HEK293 (cell line): ENCODE data around the gene TMF1.

ENCODE experiments used
- CTCF ChIA-PET: fragments of 350-600 bp; formaldehyde crosslinking; extraction: SDS; loops from one replicate; lab custom pipeline; 2021; ENCODE audit warnings: antibody characterized with exemption; lab: Yijun Ruan, JAX
- POLR2A ChIA-PET: fragments of 300-600 bp; formaldehyde crosslinking; extraction: SDS; loops from one replicate; lab custom pipeline; 2020; ENCODE audit warnings: antibody characterized with exemption, inconsistent platforms; lab: Yijun Ruan, JAX
- H3K27ac ChIP-seq: fragments of 200-500 bp; sonication (Bioruptor generic); 2 replicates; pipeline ENCODE4 v1.5.1; 2014; ENCODE audit warnings: low read depth, low read length, control low read depth, inconsistent platforms; ENCODE audit errors: extremely low read depth
- H3K36me3 ChIP-seq, 2 experiments: fragments of 200-500 bp in 1 of 2; sonication (Bioruptor generic) in 1 of 2; 1 replicate in 1 of 2; 2 replicates in 1 of 2; pipeline ENCODE4 v1.5.1; 2014 to 2017; ENCODE audit warnings: inconsistent platforms in 2 of 2, low read length in 2 of 2; ENCODE audit not compliant: control insufficient read depth in 2 of 2, insufficient read depth in 1 of 2
- H3K4me1 ChIP-seq: fragments of 200-500 bp; sonication (Bioruptor generic); 2 replicates; pipeline ENCODE4 v1.5.1; 2014; ENCODE audit warnings: mild to moderate bottlenecking, low read length, inconsistent platforms; ENCODE audit not compliant: control insufficient read depth, insufficient read depth
- H3K4me3 ChIP-seq: 2 replicates; pipeline ENCODE4 v1.5.1; 2011; ENCODE audit warnings: low read depth, mild to moderate bottlenecking, control low read depth, low read length, moderate library complexity
- H3K9me3 ChIP-seq: fragments of 200-500 bp; sonication (Bioruptor generic); 2 replicates; pipeline ENCODE4 v1.5.1; 2014; ENCODE audit warnings: low read depth, low read length, inconsistent platforms; ENCODE audit not compliant: control insufficient read depth, insufficient read depth
- KLF16 ChIP-seq: fragments of 450-650 bp; formaldehyde crosslinking; IDR thresholded peaks from 2 replicates; pipeline ENCODE4 v1.5.1; 2017; ENCODE audit warnings: missing biosample characterization, missing genetic modification characterization
- SALL2 ChIP-seq: fragments of 450-650 bp; formaldehyde crosslinking; IDR thresholded peaks from 2 replicates; pipeline ENCODE4 v1.5.0; 2017; ENCODE audit warnings: missing biosample characterization, mild to moderate bottlenecking, missing genetic modification characterization, borderline replicate concordance
- TRIM28 ChIP-seq: IDR thresholded peaks from 2 replicates; pipeline ENCODE4 v1.6.1; 2011; ENCODE audit warnings: low read length, control low read depth, borderline replicate concordance
- ZBTB1 ChIP-seq: fragments of 450-650 bp; formaldehyde crosslinking; IDR thresholded peaks from 2 replicates; pipeline ENCODE4 v1.5.1; 2016; ENCODE audit warnings: missing biosample characterization, missing genetic modification characterization
- ZFP69B ChIP-seq: fragments of 450-650 bp; formaldehyde crosslinking; IDR thresholded peaks from 2 replicates; pipeline ENCODE4 v1.5.1; 2016; ENCODE audit warnings: missing biosample characterization, missing genetic modification characterization
- ZIC2 ChIP-seq: fragments of 450-650 bp; formaldehyde crosslinking; IDR thresholded peaks from 2 replicates; pipeline ENCODE4 v1.5.1; 2016; ENCODE audit warnings: missing biosample characterization, missing genetic modification characterization
- ZNF138 ChIP-seq: fragments of 450-650 bp; formaldehyde crosslinking; IDR thresholded peaks from 2 replicates; pipeline ENCODE4 v1.5.1; 2016; ENCODE audit warnings: missing biosample characterization, missing genetic modification characterization, borderline replicate concordance
- ZNF248 ChIP-seq: fragments of 450-650 bp; formaldehyde crosslinking; IDR thresholded peaks from 2 replicates; pipeline ENCODE4 v1.5.1; 2017; ENCODE audit warnings: missing biosample characterization, missing genetic modification characterization
- ZNF394 ChIP-seq: fragments of 450-650 bp; formaldehyde crosslinking; IDR thresholded peaks from 2 replicates; pipeline ENCODE4 v1.5.1; 2016; ENCODE audit warnings: missing biosample characterization, missing genetic modification characterization, mild to moderate bottlenecking, moderate library complexity, borderline replicate concordance
- ZNF510 ChIP-seq: fragments of 450-650 bp; formaldehyde crosslinking; IDR thresholded peaks from 2 replicates; pipeline ENCODE4 v1.5.1; 2018; ENCODE audit warnings: mild to moderate bottlenecking, missing genetic modification characterization, missing biosample characterization; ENCODE audit not compliant: insufficient replicate concordance
- ZNF529 ChIP-seq: fragments of 450-650 bp; formaldehyde crosslinking; IDR thresholded peaks from 2 replicates; pipeline ENCODE4 v1.5.1; 2017; ENCODE audit warnings: missing genetic modification characterization, missing biosample characterization; ENCODE audit not compliant: insufficient replicate concordance
- ZNF791 ChIP-seq: fragments of 450-650 bp; formaldehyde crosslinking; IDR thresholded peaks from 2 replicates; pipeline ENCODE4 v1.5.1; 2016; ENCODE audit warnings: missing biosample characterization, missing genetic modification characterization
- ZSCAN5A ChIP-seq: fragments of 450-650 bp; formaldehyde crosslinking; IDR thresholded peaks from 2 replicates; pipeline ENCODE4 v1.5.1; 2016; ENCODE audit warnings: missing biosample characterization, missing genetic modification characterization
- TF ChIP-seq, protein P1 (sequence below): fragments of 450-650 bp; IDR thresholded peaks from 2 replicates; pipeline ENCODE4 v1.5.1; 2018; ENCODE audit warnings: missing biosample characterization, mild to moderate bottlenecking, missing genetic modification characterization
- TF ChIP-seq, protein P2 (sequence below): fragments of 450-650 bp; formaldehyde crosslinking; IDR thresholded peaks from 2 replicates; pipeline ENCODE4 v1.5.0; 2017; ENCODE audit warnings: missing biosample characterization, missing genetic modification characterization, borderline replicate concordance
- TF ChIP-seq, protein P3 (sequence below): fragments of 450-650 bp; formaldehyde crosslinking; IDR thresholded peaks from 2 replicates; pipeline ENCODE4 v1.5.1; 2017; ENCODE audit warnings: missing biosample characterization, missing genetic modification characterization
- TF ChIP-seq, protein P4 (sequence below): fragments of 450-650 bp; formaldehyde crosslinking; conservative IDR thresholded peaks from 2 replicates; pipeline ENCODE4 v1.5.1; 2016; ENCODE audit warnings: low read depth, missing biosample characterization, missing genetic modification characterization

TMF1 gene

DNA sequence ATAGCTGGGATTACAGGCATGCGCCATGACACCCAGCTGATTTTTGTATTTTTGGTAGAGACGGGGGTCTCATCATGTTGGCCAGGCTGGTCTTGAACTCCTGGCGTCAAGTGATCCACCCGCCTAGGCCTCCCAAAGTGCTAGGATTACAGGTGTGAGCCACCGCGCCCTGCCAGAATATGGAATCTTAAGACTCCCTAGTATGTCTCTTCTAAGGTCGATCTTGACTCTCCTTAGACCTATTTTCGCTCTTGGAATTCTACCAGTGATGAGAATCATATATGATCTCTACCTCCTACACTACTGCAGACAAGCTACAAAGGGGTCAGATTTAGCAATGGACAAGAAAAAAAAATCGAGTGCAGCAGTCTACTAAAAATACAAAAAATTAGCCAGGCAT, 19.4 kb downstream of the TMF1 start:
- POLR2A ChIA-PET = no interaction called here
- CTCF ChIA-PET = no interaction called here
- H3K4me1 ChIP-seq = no peaks in the 10 kb centered on the region
- TF ChIP-seq SALL2 (tag by site-specific recombination) (no peak), ZNF529 (no peak), ZNF510 (tag by site-specific recombination) (no peak), ZBTB1 (tag by site-specific recombination) (no peak), ZNF248 (no peak), ZSCAN5A (no peak), ZIC2 (tag by site-specific recombination) (no peak), TRIM28 (no peak), KLF16 (tag by site-specific recombination) (no peak), ZFP69B (tag by site-specific recombination) (no peak), ZNF394 (tag by site-specific recombination) (no peak), ZNF138 (no peak), ZNF791 (tag by site-specific recombination) (no peak)
- TF ChIP-seq, protein P1, sequence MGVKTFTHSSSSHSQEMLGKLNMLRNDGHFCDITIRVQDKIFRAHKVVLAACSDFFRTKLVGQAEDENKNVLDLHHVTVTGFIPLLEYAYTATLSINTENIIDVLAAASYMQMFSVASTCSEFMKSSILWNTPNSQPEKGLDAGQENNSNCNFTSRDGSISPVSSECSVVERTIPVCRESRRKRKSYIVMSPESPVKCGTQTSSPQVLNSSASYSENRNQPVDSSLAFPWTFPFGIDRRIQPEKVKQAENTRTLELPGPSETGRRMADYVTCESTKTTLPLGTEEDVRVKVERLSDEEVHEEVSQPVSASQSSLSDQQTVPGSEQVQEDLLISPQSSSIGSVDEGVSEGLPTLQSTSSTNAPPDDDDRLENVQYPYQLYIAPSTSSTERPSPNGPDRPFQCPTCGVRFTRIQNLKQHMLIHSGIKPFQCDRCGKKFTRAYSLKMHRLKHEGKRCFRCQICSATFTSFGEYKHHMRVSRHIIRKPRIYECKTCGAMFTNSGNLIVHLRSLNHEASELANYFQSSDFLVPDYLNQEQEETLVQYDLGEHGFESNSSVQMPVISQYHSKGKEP (tag by site-specific recombination) = no peak
- TF ChIP-seq, protein P2, sequence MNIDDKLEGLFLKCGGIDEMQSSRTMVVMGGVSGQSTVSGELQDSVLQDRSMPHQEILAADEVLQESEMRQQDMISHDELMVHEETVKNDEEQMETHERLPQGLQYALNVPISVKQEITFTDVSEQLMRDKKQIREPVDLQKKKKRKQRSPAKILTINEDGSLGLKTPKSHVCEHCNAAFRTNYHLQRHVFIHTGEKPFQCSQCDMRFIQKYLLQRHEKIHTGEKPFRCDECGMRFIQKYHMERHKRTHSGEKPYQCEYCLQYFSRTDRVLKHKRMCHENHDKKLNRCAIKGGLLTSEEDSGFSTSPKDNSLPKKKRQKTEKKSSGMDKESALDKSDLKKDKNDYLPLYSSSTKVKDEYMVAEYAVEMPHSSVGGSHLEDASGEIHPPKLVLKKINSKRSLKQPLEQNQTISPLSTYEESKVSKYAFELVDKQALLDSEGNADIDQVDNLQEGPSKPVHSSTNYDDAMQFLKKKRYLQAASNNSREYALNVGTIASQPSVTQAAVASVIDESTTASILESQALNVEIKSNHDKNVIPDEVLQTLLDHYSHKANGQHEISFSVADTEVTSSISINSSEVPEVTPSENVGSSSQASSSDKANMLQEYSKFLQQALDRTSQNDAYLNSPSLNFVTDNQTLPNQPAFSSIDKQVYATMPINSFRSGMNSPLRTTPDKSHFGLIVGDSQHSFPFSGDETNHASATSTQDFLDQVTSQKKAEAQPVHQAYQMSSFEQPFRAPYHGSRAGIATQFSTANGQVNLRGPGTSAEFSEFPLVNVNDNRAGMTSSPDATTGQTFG (tag by site-specific recombination) = no peak
- TF ChIP-seq, protein P3, sequence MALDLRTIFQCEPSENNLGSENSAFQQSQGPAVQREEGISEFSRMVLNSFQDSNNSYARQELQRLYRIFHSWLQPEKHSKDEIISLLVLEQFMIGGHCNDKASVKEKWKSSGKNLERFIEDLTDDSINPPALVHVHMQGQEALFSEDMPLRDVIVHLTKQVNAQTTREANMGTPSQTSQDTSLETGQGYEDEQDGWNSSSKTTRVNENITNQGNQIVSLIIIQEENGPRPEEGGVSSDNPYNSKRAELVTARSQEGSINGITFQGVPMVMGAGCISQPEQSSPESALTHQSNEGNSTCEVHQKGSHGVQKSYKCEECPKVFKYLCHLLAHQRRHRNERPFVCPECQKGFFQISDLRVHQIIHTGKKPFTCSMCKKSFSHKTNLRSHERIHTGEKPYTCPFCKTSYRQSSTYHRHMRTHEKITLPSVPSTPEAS (tag by site-specific recombination) = no peak
- TF ChIP-seq, protein P4, sequence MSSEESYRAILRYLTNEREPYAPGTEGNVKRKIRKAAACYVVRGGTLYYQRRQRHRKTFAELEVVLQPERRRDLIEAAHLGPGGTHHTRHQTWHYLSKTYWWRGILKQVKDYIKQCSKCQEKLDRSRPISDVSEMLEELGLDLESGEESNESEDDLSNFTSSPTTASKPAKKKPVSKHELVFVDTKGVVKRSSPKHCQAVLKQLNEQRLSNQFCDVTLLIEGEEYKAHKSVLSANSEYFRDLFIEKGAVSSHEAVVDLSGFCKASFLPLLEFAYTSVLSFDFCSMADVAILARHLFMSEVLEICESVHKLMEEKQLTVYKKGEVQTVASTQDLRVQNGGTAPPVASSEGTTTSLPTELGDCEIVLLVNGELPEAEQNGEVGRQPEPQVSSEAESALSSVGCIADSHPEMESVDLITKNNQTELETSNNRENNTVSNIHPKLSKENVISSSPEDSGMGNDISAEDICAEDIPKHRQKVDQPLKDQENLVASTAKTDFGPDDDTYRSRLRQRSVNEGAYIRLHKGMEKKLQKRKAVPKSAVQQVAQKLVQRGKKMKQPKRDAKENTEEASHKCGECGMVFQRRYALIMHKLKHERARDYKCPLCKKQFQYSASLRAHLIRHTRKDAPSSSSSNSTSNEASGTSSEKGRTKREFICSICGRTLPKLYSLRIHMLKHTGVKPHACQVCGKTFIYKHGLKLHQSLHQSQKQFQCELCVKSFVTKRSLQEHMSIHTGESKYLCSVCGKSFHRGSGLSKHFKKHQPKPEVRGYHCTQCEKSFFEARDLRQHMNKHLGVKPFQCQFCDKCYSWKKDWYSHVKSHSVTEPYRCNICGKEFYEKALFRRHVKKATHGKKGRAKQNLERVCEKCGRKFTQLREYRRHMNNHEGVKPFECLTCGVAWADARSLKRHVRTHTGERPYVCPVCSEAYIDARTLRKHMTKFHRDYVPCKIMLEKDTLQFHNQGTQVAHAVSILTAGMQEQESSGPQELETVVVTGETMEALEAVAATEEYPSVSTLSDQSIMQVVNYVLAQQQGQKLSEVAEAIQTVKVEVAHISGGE (tag by site-specific recombination) = no peak
- TF ChIP-seq, all 188 proteins: peak for 0
- Histone ChIP-seq H3K4me3 (no peak overlapping the region), H3K9me3 (no peaks in the 10 kb centered on the region), H3K36me3 (peaks cover 14 to 76% of the 10 kb centered on the region in 2 experiments), H3K27ac (no peak overlapping the region)
